ENCODE data around the gene MRPL21. TPM values are rescaled to one million over a fixed set of nuclear protein-coding genes. Genes with fewer than 3 reads are reported as not detected.

MRPL21 gene
- total RNA-seq, 2 experiments from 2014 or later, result 48.3 to 68.3 TPM

DNA sequence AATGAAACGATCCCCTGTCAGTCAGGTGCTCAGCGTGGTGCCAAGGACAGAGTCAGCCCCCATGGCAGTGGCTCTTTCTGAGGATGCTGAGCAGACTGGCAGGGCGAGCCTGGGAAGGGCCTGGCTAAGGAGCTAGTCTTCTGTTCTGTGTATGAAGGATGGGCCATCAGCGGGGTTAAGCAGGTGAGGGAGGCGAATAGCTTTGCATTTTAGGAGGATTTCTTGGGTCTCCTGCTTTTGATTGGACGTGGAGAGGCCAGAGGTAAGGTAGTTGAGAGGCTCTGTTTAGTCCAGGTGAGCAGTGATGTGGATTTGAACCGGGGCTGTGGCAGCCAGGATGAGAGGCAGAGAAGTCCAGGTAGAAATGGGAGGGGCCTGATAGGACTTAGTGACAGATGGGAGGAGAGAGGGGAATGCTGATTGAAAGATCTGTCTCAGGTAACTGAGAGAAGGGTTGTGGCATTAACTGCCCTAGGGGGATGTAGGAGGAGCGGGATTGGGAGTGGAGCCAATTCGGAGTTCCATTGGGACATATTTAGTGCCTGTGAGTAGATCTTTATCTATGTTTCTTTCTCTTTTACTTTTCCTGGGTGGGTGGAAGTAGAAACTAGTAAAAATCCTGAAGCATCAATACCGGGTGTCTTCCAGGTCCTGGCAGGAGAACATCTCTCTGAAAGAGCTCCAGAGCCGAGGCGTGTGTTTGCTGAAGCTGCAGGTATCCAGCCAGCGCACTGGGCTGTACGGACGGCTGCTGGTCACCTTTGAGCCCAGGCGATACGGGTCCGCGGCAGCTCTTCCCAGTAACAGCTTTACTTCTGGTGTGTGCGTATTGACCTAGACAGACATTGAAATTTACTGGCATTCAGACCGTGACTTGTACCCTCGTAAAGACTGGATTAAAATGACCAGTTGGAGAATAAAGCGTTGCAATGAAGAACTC lies 2.1 kb upstream of the MRPL21 start:
- Histone ChIP-seq H3K27ac (ENCODE audit: low read depth, low read length, poor library complexity, severe bottlenecking) (no peak overlapping the region), H4K20me1 (ENCODE audit: insufficient read depth, low read length) (peaks cover 19% of the 10 kb centered on the region), H3K79me2 (ENCODE audit: insufficient read depth, low read depth, low read length) (peaks cover 50% of the 10 kb centered on the region), H3K9me3 (ENCODE audit: low read length) (no peaks in the 10 kb centered on the region), H3K4me3 (ENCODE audit: low read depth, low read length, poor library complexity, severe bottlenecking) (peak overlapping the region; percentile 99), H3K36me3 (ENCODE audit: insufficient read depth, low read length) (peaks cover 44% of the 10 kb centered on the region), H2AFZ (ENCODE audit: low read length) (no peak overlapping the region), H3K4me1 (ENCODE audit: insufficient read depth, low read length, poor library complexity, severe bottlenecking) (peaks cover 25% of the 10 kb centered on the region), H3K4me2 (ENCODE audit: low read length) (peak overlapping the region; percentile 90), H3K9me2 (ENCODE audit: insufficient read depth, low read length) (no peaks in the 10 kb centered on the region)
- ChIA-PET POLR2A (interaction anchor here (1.8 kb wide), 1 partner anchor 17 kb away, joined by 4 read pairs; no protein-coding TSS in a partner anchor), CTCF (ENCODE audit: unreplicated experiment) (no interaction called here)
- TF ChIP-seq, protein P1, sequence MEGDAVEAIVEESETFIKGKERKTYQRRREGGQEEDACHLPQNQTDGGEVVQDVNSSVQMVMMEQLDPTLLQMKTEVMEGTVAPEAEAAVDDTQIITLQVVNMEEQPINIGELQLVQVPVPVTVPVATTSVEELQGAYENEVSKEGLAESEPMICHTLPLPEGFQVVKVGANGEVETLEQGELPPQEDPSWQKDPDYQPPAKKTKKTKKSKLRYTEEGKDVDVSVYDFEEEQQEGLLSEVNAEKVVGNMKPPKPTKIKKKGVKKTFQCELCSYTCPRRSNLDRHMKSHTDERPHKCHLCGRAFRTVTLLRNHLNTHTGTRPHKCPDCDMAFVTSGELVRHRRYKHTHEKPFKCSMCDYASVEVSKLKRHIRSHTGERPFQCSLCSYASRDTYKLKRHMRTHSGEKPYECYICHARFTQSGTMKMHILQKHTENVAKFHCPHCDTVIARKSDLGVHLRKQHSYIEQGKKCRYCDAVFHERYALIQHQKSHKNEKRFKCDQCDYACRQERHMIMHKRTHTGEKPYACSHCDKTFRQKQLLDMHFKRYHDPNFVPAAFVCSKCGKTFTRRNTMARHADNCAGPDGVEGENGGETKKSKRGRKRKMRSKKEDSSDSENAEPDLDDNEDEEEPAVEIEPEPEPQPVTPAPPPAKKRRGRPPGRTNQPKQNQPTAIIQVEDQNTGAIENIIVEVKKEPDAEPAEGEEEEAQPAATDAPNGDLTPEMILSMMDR (conservative IDR thresholded peaks at IDR 0.05; ENCODE audit: low read length), result no peak
- TF ChIP-seq EZH2phosphoT487 (IDR thresholded peaks at IDR 0.05; ENCODE audit: borderline replicate concordance, low read depth, low read length), result no peak
- no peak for DNase-seq (ENCODE audit: low spot score)
- no TSS peak for BruUV-seq (replicated peaks)
- intact Hi-C loops (cut with micrococcal nuclease; ENCODE audit: unreplicated experiment), result loop anchor here (2.0 kb wide), 1 partner anchor 183 kb away; no protein-coding TSS in a partner anchor

DNA sequence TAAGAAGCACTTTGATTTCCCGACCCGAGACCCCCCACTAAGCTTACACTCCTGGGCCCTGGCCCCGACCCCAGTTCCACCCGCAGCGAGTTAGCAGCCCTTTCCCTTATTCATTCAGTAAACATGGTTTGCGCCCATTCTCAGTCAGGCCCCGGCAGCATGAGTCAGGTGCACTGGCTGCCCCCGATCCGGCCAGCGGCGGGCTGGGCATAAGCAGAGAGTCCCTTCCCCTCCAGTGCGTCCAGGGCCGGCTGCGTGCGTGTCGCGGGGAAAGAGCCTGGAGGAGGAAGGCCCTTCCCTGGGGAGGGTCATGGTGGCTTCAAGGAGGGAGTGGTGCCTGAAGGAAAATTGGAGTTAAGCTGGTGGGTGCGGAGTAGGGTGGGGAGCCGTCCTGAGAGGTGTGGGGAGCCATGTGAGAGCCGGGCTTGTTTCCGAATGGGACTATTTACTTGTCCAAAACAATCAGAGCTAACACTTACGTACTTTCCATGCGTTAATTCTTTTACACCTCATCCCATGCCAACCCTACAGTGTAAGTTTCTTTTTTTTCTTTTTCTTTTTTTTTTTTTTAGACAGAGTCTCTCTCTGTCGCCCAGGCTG lies 716 bp upstream of the MRPL21 start:
- intact Hi-C loops (cut with micrococcal nuclease; ENCODE audit: unreplicated experiment), result loop anchor here (2.0 kb wide), 1 partner anchor 184 kb away; no protein-coding TSS in a partner anchor
- TF ChIP-seq, protein P1 (conservative IDR thresholded peaks at IDR 0.05; ENCODE audit: low read length), result no peak
- no peak for TF ChIP-seq EZH2phosphoT487 (IDR thresholded peaks at IDR 0.05; ENCODE audit: borderline replicate concordance, low read depth, low read length)
- Histone ChIP-seq H4K20me1 (ENCODE audit: insufficient read depth, low read length) (peaks cover 21% of the 10 kb centered on the region), H3K79me2 (ENCODE audit: insufficient read depth, low read depth, low read length) (peaks cover 57% of the 10 kb centered on the region), H3K4me3 (ENCODE audit: low read depth, low read length, poor library complexity, severe bottlenecking) (peak overlapping the region; percentile 99), H3K4me1 (ENCODE audit: insufficient read depth, low read length, poor library complexity, severe bottlenecking) (peaks cover 25% of the 10 kb centered on the region), H3K27ac (ENCODE audit: low read depth, low read length, poor library complexity, severe bottlenecking) (no peak overlapping the region), H3K4me2 (ENCODE audit: low read length) (peak overlapping the region; percentile 90), H3K9me3 (ENCODE audit: low read length) (no peaks in the 10 kb centered on the region), H2AFZ (ENCODE audit: low read length) (peak overlapping the region; percentile 79), H3K36me3 (ENCODE audit: insufficient read depth, low read length) (peaks cover 46% of the 10 kb centered on the region), H3K9me2 (ENCODE audit: insufficient read depth, low read length) (no peaks in the 10 kb centered on the region)
- CTCF ChIA-PET (ENCODE audit: unreplicated experiment), result no interaction called here
- peak; percentile 20 for DNase-seq (ENCODE audit: low spot score)
- BruUV-seq (replicated peaks), result no TSS peak
- POLR2A ChIA-PET, result interaction anchor here (1.0 to 1.8 kb wide), 2 partner anchors 16 to 392 kb away, joined by 3 to 4 read pairs; no protein-coding TSS in a partner anchor
